ENCODE results near the gene ARIH1.

DNA sequence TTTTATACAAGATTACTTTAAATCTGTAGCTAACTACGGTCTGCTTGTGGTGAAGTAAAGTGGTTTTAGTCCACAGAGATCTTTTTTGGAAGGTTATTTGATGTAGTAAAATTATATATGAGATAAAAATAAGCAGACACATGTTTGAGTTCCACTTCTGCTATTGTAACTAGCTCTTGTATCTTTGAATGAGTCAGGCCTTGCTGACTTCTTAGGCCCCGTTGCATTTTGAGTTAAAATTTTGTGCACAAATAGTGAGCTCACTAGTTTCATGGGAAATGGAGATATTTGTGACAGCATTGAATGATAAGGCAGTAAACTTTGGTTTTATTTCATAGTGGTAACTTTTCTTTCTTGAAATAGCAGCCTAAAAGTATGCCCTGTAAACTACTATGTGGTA is 42.6 kb downstream of the ARIH1 start:
- no peak for TF ChIP-seq ZC3H10 (CRISPR knock-in tag; IDR thresholded peaks at IDR 0.05)
- TF ChIP-seq, protein P1, sequence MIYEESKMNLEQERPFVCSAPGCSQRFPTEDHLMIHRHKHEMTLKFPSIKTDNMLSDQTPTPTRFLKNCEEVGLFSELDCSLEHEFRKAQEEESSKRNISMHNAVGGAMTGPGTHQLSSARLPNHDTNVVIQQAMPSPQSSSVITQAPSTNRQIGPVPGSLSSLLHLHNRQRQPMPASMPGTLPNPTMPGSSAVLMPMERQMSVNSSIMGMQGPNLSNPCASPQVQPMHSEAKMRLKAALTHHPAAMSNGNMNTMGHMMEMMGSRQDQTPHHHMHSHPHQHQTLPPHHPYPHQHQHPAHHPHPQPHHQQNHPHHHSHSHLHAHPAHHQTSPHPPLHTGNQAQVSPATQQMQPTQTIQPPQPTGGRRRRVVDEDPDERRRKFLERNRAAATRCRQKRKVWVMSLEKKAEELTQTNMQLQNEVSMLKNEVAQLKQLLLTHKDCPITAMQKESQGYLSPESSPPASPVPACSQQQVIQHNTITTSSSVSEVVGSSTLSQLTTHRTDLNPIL (CRISPR knock-in tag; IDR thresholded peaks at IDR 0.05; ENCODE audit: low read depth) = no peak
- no peak for TF ChIP-seq ZFP3 (CRISPR knock-in tag; IDR thresholded peaks at IDR 0.05)
- no peak for TF ChIP-seq ARNTL (CRISPR knock-in tag; IDR thresholded peaks at IDR 0.05; ENCODE audit: borderline replicate concordance, low read depth)
- no peak for TF ChIP-seq ESRRG (CRISPR knock-in tag; IDR thresholded peaks at IDR 0.05)
- TF ChIP-seq, protein P2, sequence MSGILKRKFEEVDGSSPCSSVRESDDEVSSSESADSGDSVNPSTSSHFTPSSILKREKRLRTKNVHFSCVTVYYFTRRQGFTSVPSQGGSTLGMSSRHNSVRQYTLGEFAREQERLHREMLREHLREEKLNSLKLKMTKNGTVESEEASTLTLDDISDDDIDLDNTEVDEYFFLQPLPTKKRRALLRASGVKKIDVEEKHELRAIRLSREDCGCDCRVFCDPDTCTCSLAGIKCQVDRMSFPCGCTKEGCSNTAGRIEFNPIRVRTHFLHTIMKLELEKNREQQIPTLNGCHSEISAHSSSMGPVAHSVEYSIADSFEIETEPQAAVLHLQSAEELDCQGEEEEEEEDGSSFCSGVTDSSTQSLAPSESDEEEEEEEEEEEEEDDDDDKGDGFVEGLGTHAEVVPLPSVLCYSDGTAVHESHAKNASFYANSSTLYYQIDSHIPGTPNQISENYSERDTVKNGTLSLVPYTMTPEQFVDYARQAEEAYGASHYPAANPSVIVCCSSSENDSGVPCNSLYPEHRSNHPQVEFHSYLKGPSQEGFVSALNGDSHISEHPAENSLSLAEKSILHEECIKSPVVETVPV (CRISPR knock-in tag; IDR thresholded peaks at IDR 0.05) = no peak
- no peak for TF ChIP-seq ZNF8 (CRISPR knock-in tag; IDR thresholded peaks at IDR 0.05)
- TF ChIP-seq, protein P3, sequence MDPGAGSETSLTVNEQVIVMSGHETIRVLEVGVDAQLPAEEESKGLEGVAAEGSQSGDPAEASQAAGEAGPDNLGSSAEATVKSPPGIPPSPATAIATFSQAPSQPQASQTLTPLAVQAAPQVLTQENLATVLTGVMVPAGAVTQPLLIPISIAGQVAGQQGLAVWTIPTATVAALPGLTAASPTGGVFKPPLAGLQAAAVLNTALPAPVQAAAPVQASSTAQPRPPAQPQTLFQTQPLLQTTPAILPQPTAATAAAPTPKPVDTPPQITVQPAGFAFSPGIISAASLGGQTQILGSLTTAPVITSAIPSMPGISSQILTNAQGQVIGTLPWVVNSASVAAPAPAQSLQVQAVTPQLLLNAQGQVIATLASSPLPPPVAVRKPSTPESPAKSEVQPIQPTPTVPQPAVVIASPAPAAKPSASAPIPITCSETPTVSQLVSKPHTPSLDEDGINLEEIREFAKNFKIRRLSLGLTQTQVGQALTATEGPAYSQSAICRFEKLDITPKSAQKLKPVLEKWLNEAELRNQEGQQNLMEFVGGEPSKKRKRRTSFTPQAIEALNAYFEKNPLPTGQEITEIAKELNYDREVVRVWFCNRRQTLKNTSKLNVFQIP (CRISPR knock-in tag; IDR thresholded peaks at IDR 0.05; ENCODE audit: borderline replicate concordance, low read depth) = no peak
- TF ChIP-seq ZNF565 (CRISPR knock-in tag; conservative IDR thresholded peaks at IDR 0.05; ENCODE audit: low read depth) = no peak
- TF ChIP-seq ZNF70 (CRISPR knock-in tag; IDR thresholded peaks at IDR 0.05) = no peak
- no peak for TF ChIP-seq PPARA (CRISPR knock-in tag; IDR thresholded peaks at IDR 0.05; ENCODE audit: borderline replicate concordance)
- TF ChIP-seq PATZ1 (CRISPR knock-in tag; IDR thresholded peaks at IDR 0.05; ENCODE audit: borderline replicate concordance) = no peak
